ENCODE measurements around the gene PNMT.
"Not testable (repeated sequence)": the region's sequence is repeated elsewhere in the genome, so short reads cannot be mapped to it uniquely, and the experiment has no call there.

PNMT gene

DNA sequence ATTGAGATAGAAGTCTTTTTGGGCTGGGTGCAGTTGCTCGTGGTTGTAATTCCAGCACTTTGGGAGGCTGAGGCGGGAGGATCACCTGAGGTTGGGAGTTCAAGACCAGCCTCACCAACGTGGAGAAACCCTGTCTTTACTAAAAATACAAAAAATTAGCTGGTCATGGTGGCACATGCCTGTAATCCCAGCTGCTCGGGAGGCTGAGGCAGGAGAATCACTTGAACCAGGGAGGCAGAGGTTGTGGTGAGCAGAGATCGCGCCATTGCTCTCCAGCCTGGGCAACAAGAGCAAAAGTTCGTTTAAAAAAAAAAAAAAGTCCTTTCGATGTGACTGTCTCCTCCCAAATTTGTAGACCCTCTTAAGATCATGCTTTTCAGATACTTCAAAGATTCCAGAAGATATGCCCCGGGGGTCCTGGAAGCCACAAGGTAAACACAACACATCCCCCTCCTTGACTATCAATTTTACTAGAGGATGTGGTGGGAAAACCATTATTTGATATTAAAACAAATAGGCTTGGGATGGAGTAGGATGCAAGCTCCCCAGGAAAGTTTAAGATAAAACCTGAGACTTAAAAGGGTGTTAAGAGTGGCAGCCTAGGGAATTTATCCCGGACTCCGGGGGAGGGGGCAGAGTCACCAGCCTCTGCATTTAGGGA lies 31.0 kb downstream of the PNMT start:
- Histone ChIP-seq H3K4me1 (ENCODE audit: control insufficient read depth, insufficient read depth, low read length) (peaks cover 13% of the 10 kb centered on the region; the same call in 1 of the 2 replicates), H3K4me3 (ENCODE audit: low read depth, low read length) (peak overlapping the region; percentile 81), H3K36me3 (ENCODE audit: control insufficient read depth in 2 of 2, insufficient read depth in 1 of 2, low read length in 2 of 2) (peaks cover 0 to 35% of the 10 kb centered on the region in 2 experiments; a peak in 1 of 3 replicates), H3K27ac (ENCODE audit: extremely low read depth, low read depth, low read length) (peak overlapping the region; percentile 68; the same call in 1 of the 2 replicates)
- ChIA-PET CTCF (interaction anchor here (0.6 to 3.5 kb wide), 10 partner anchors 11 to 259 kb away, joined by 3 to 22 read pairs (median 5); partner anchors contain the start of genes MIEN1 and PGAP3), POLR2A (interaction anchor here (0.7 to 2.4 kb wide), 24 partner anchors 8 to 414 kb away, joined by 3 to 42 read pairs (median 5); partner anchors contain the start of genes LRRC3C, MIEN1, ORMDL3 and PGAP3)
- not testable (repeated sequence) for H3K9me3 ChIP-seq (ENCODE audit: control insufficient read depth, insufficient read depth, low read depth, low read length)
- 0 out of 2 replicates have a peak, but pooled peaks have one; percentile 22 for TF ChIP-seq SP7 (tag by site-specific recombination; IDR thresholded peaks at IDR 0.05)

DNA sequence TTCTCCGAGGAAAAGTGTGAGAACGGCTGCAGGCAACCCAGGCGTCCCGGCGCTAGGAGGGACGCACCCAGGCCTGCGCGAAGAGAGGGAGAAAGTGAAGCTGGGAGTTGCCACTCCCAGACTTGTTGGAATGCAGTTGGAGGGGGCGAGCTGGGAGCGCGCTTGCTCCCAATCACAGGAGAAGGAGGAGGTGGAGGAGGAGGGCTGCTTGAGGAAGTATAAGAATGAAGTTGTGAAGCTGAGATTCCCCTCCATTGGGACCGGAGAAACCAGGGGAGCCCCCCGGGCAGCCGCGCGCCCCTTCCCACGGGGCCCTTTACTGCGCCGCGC lies 31.5 kb downstream of the PNMT start, which contains the start of gene ERBB2:
Gene ERBB2 (plus strand): TSS at position 247 of the 330 bp plus-strand sequence. CDS start 175 bp downstream, outside the sequence.
- no peaks in the 10 kb centered on the region for H3K9me3 ChIP-seq (ENCODE audit: control insufficient read depth, insufficient read depth, low read depth, low read length)
- H3K36me3 ChIP-seq (ENCODE audit: control insufficient read depth in 2 of 2, insufficient read depth in 1 of 2, low read length in 2 of 2): peaks cover 0 to 31% of the 10 kb centered on the region in 2 experiments; a peak in 1 of 3 replicates
- POLR2A ChIA-PET: interaction anchor here (0.7 to 2.4 kb wide), 25 partner anchors 8 to 413 kb away, joined by 3 to 42 read pairs (median 5); partner anchors contain the start of genes LRRC3C, MIEN1, ORMDL3 and PGAP3
- CTCF ChIA-PET: interaction anchor here (0.6 to 3.5 kb wide), 10 partner anchors 11 to 259 kb away, joined by 3 to 22 read pairs (median 5); partner anchors contain the start of genes MIEN1 and PGAP3
- peaks cover 13% of the 10 kb centered on the region; the same call in 1 of the 2 replicates for H3K4me1 ChIP-seq (ENCODE audit: control insufficient read depth, insufficient read depth, low read length)
- H3K4me3 ChIP-seq (ENCODE audit: low read depth, low read length): peak within 1 kb of the TSS; percentile 81
- peak within 1 kb of the TSS; percentile 68; the same call in 1 of the 2 replicates for H3K27ac ChIP-seq (ENCODE audit: extremely low read depth, low read depth, low read length)
- TF ChIP-seq ZNF830 (tag by site-specific recombination; IDR thresholded peaks at IDR 0.05; ENCODE audit: low read depth) (no peak), ZNF843 (tag by site-specific recombination; IDR thresholded peaks at IDR 0.05) (no peak), ZNF121 (tag by site-specific recombination; IDR thresholded peaks at IDR 0.05) (no peak), ZNF133 (tag by site-specific recombination; IDR thresholded peaks at IDR 0.05) (no peak), ZNF324 (tag by site-specific recombination; IDR thresholded peaks at IDR 0.05) (no peak), REPIN1 (tag by site-specific recombination; IDR thresholded peaks at IDR 0.05; ENCODE audit: low read depth) (no peak), ZNF335 (tag by site-specific recombination; conservative IDR thresholded peaks at IDR 0.05) (peak; percentile 90), ZNF623 (tag by site-specific recombination; IDR thresholded peaks at IDR 0.05) (no peak), ZFHX2 (tag by site-specific recombination; conservative IDR thresholded peaks at IDR 0.05) (peak; percentile 68), ZNF521 (tag by site-specific recombination; IDR thresholded peaks at IDR 0.05) (no peak), ZNF785 (tag by site-specific recombination; IDR thresholded peaks at IDR 0.05) (no peak), SP7 (tag by site-specific recombination; IDR thresholded peaks at IDR 0.05) (no peak; the same call in 1 of the 2 replicates), ZBTB8A (tag by site-specific recombination; IDR thresholded peaks at IDR 0.05) (peak; percentile 9; the same call in 1 of the 2 replicates), ZNF157 (tag by site-specific recombination; IDR thresholded peaks at IDR 0.05) (no peak), ZNF626 (tag by site-specific recombination; IDR thresholded peaks at IDR 0.05) (no peak), GLI4 (tag by site-specific recombination; IDR thresholded peaks at IDR 0.05) (no peak), KLF7 (tag by site-specific recombination; IDR thresholded peaks at IDR 0.05; ENCODE audit: borderline replicate concordance) (peak; percentile 64; the same call in 1 of the 2 replicates), TCF7L2 (IDR thresholded peaks at IDR 0.05; ENCODE audit: borderline replicate concordance, low read depth, low read length) (no peak), ZNF645 (tag by site-specific recombination; IDR thresholded peaks at IDR 0.05) (no peak), ZNF621 (tag by site-specific recombination; IDR thresholded peaks at IDR 0.05) (no peak), ZNF350 (tag by site-specific recombination; IDR thresholded peaks at IDR 0.05) (no peak), OSR2 (tag by site-specific recombination; IDR thresholded peaks at IDR 0.05) (no peak), ZNF214 (tag by site-specific recombination; IDR thresholded peaks at IDR 0.05; ENCODE audit: borderline replicate concordance) (no peak), ZNF202 (tag by site-specific recombination; IDR thresholded peaks at IDR 0.05; ENCODE audit: borderline replicate concordance) (no peak), ZNF791 (tag by site-specific recombination; IDR thresholded peaks at IDR 0.05) (no peak)
- TF ChIP-seq, protein P1, sequence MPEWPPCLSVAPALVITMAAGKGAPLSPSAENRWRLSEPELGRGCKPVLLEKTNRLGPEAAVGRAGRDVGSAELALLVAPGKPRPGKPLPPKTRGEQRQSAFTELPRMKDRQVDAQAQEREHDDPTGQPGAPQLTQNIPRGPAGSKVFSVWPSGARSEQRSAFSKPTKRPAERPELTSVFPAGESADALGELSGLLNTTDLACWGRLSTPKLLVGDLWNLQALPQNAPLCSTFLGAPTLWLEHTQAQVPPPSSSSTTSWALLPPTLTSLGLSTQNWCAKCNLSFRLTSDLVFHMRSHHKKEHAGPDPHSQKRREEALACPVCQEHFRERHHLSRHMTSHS (tag by site-specific recombination; IDR thresholded peaks at IDR 0.05): no peak
- TF ChIP-seq, protein P2, sequence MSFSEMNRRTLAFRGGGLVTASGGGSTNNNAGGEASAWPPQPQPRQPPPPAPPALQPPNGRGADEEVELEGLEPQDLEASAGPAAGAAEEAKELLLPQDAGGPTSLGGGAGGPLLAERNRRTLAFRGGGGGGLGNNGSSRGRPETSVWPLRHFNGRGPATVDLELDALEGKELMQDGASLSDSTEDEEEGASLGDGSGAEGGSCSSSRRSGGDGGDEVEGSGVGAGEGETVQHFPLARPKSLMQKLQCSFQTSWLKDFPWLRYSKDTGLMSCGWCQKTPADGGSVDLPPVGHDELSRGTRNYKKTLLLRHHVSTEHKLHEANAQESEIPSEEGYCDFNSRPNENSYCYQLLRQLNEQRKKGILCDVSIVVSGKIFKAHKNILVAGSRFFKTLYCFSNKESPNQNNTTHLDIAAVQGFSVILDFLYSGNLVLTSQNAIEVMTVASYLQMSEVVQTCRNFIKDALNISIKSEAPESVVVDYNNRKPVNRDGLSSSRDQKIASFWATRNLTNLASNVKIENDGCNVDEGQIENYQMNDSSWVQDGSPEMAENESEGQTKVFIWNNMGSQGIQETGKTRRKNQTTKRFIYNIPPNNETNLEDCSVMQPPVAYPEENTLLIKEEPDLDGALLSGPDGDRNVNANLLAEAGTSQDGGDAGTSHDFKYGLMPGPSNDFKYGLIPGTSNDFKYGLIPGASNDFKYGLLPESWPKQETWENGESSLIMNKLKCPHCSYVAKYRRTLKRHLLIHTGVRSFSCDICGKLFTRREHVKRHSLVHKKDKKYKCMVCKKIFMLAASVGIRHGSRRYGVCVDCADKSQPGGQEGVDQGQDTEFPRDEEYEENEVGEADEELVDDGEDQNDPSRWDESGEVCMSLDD (tag by site-specific recombination; IDR thresholded peaks at IDR 0.05): no peak
- TF ChIP-seq, protein P3, sequence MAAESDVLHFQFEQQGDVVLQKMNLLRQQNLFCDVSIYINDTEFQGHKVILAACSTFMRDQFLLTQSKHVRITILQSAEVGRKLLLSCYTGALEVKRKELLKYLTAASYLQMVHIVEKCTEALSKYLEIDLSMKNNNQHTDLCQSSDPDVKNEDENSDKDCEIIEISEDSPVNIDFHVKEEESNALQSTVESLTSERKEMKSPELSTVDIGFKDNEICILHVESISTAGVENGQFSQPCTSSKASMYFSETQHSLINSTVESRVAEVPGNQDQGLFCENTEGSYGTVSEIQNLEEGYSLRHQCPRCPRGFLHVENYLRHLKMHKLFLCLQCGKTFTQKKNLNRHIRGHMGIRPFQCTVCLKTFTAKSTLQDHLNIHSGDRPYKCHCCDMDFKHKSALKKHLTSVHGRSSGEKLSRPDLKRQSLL (tag by site-specific recombination; IDR thresholded peaks at IDR 0.05): no peak
